ENCODE data around the gene ATL3.
A peak's percentile ranks its signal among the peaks of the same experiment; 100 is the strongest.
"Not testable (repeated sequence)": the region's sequence is repeated elsewhere in the genome, so short reads cannot be mapped to it uniquely, and the experiment has no call there.

The ATL3 gene

DNA sequence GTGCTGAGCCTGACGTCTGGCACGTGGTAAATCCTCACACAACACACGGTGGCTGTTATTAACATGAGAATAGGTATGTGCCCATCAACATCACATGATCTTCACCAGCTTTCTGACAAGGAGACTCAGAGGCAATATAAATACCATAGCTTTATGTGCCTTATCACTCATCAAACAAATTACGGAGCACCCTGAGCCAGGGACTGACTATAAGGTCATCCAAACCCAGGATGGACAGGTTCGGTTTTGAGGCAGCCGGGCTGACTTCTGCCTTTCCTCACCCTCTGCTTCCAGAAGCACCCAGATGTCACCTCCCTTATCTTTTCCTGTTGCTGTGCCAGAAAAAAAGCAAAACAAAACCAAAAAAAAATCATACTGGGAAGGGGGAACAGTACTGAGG lies 51.2 kb downstream of the ATL3 start:
- no peak overlapping the region for H3K9ac ChIP-seq (ENCODE audit: low read depth, low read length)
- no peaks in the 10 kb centered on the region for H3K36me3 ChIP-seq (ENCODE audit: control insufficient read depth, insufficient read depth, low read length)
- no peaks in the 10 kb centered on the region for H3K9me3 ChIP-seq (ENCODE audit: control insufficient read depth, insufficient read depth, low read length)
- no peak overlapping the region for H3K4me3 ChIP-seq (ENCODE audit: low read depth, low read length)
- no peak overlapping the region for H3K27ac ChIP-seq (ENCODE audit: low read depth, low read length)
- H3K4me1 ChIP-seq (ENCODE audit: control insufficient read depth, insufficient read depth, low read length) = peaks cover 4% of the 10 kb centered on the region; the same call in 1 of the 2 replicates
- H3K27me3 ChIP-seq (ENCODE audit: control insufficient read depth, insufficient read depth, low read length) = no peaks in the 10 kb centered on the region

GRCh38 chr11:63617686-63618085 lies 53.5 kb downstream of the ATL3 start:
- H3K4me3 ChIP-seq (ENCODE audit: low read depth, low read length); H3K9me3 ChIP-seq (ENCODE audit: control insufficient read depth, insufficient read depth, low read length); H3K27ac ChIP-seq (ENCODE audit: low read depth, low read length); H3K9ac ChIP-seq (ENCODE audit: low read depth, low read length); H3K4me1 ChIP-seq (ENCODE audit: control insufficient read depth, insufficient read depth, low read length); H3K36me3 ChIP-seq (ENCODE audit: control insufficient read depth, insufficient read depth, low read length); H3K27me3 ChIP-seq (ENCODE audit: control insufficient read depth, insufficient read depth, low read length): not testable (repeated sequence)

DNA sequence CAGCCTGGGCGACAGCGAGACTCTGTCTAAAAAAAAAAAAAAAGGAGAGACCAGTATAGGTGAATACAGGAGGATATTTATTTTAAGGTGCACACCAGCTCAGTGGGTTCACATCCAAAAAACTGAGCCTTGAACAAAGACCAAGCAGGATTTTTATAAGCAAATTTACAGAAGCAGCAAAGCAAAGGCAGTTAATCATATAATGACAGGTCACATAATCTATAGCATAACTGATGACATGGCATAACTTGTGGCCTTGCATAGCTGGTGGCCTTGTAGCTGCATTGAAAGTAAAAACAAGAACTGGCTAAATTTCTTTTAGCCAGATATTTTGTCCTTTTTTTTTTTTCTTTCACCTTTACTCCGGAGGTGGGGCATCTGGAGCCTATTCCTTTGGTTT lies 54.2 kb downstream of the ATL3 start:
- Histone ChIP-seq H3K36me3 (ENCODE audit: control insufficient read depth, insufficient read depth, low read length) (no peaks in the 10 kb centered on the region), H3K9me3 (ENCODE audit: control insufficient read depth, insufficient read depth, low read length) (no peaks in the 10 kb centered on the region), H3K27ac (ENCODE audit: low read depth, low read length) (no peak overlapping the region), H3K27me3 (ENCODE audit: control insufficient read depth, insufficient read depth, low read length) (no peaks in the 10 kb centered on the region; the same call in 1 of the 2 replicates), H3K9ac (ENCODE audit: low read depth, low read length) (no peak overlapping the region), H3K4me1 (ENCODE audit: control insufficient read depth, insufficient read depth, low read length) (peaks cover 10% of the 10 kb centered on the region; the same call in 1 of the 2 replicates), H3K4me3 (ENCODE audit: low read depth, low read length) (no peak overlapping the region)

DNA sequence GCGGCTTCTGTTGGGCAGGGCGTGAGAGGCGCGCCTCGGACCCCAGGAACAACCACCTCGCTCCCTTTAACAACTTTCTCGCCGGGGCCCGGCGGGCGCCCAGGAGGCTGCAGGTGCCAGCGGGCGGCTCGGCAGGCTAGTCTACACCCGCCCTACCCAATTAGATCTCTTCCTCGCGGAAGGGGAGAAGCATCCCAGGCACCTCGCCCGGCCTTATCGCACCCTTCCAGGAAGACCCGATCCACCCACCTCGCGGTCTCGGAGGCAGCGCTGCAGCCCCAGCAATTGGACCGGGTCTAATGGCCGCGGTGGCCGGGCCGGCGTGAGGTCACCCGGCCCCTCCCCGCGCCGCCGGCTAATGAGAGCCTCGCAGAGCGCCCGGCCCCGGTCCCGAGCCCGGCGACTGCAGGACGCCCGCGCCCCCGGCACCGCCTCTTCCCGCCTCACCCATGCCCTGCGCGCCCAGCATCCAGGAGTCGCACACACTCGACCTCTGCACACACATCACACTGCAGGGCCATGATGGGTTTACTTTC lies 57.0 kb downstream of the ATL3 start, which contains the start of gene PLAAT3:
Gene PLAAT3 (minus strand): TSS at position 298 of the 536 bp plus-strand sequence. CDS start 419 bp downstream, outside the sequence.
- Histone ChIP-seq H3K27ac (ENCODE audit: low read depth, low read length) (peak within 1 kb of the TSS; percentile 16), H3K9me3 (ENCODE audit: control insufficient read depth, insufficient read depth, low read length) (no peaks in the 10 kb centered on the region), H3K36me3 (ENCODE audit: control insufficient read depth, insufficient read depth, low read length) (no peaks in the 10 kb centered on the region), H3K9ac (ENCODE audit: low read depth, low read length) (peak within 1 kb of the TSS; percentile 43; the same call in 1 of the 2 replicates), H3K4me1 (ENCODE audit: control insufficient read depth, insufficient read depth, low read length) (peaks cover 34% of the 10 kb centered on the region), H3K4me3 (ENCODE audit: low read depth, low read length) (peak within 1 kb of the TSS; percentile 74), H3K27me3 (ENCODE audit: control insufficient read depth, insufficient read depth, low read length) (no peaks in the 10 kb centered on the region; the same call in 1 of the 2 replicates)

DNA sequence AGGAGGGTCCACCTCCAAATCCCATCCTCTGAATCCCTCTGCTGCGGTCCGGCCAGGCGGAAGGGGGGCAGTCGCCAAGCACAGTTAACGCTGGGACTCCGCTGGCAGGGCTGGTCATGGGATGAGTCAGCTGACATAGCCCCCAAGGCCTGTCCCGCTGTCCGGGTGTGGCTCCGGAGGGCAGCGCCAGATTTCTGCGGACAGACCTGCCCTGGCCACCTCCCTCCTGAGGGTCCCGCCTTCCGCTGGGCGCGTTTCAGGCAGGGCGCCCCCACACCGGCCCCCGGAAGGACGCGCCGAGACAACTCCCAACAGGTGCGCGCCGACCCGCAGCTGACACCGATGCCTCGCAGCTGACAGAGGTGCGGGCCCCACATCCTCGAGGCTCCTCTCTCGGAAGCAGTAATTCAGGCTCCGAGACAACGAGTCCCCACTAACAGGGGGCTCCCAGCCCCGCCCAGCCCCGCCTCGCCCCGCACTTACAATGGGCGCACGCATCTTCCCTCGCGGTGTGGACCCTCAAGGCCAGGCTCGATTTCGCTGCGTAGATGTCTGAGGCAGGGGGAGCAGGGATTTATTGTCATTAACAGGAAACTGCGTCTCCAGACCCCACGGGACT lies 57.5 kb downstream of the ATL3 start:
- Histone ChIP-seq H3K36me3 (ENCODE audit: control insufficient read depth, insufficient read depth, low read length) (no peaks in the 10 kb centered on the region), H3K9me3 (ENCODE audit: control insufficient read depth, insufficient read depth, low read length) (no peaks in the 10 kb centered on the region), H3K4me3 (ENCODE audit: low read depth, low read length) (peak overlapping the region; percentile 74), H3K4me1 (ENCODE audit: control insufficient read depth, insufficient read depth, low read length) (peaks cover 40% of the 10 kb centered on the region), H3K9ac (ENCODE audit: low read depth, low read length) (peak overlapping the region; percentile 43; the same call in 1 of the 2 replicates), H3K27ac (ENCODE audit: low read depth, low read length) (peak overlapping the region; percentile 16), H3K27me3 (ENCODE audit: control insufficient read depth, insufficient read depth, low read length) (no peaks in the 10 kb centered on the region; the same call in 1 of the 2 replicates)

DNA sequence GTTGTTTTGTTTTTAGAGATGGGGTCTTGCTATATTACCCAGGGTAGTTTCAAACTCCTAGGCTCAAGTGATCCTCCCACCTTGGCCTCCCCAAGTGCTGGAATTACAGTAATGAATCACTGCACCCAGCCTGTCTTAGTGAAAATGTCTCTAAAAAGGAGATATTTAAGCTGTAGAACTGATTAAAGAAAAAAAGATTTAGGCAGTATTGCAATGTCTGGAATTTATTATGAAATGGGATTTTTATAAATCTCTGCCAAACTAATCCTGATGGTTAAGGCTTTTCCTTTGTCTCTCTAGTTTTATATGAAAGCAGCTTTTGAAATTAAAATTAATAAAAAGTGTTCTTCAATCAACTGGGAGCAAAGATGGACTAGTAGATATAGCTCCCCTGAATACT lies 59.0 kb downstream of the ATL3 start:
- Histone ChIP-seq H3K9ac (ENCODE audit: low read depth, low read length) (no peak overlapping the region), H3K27me3 (ENCODE audit: control insufficient read depth, insufficient read depth, low read length) (no peaks in the 10 kb centered on the region; the same call in 1 of the 2 replicates), H3K4me3 (ENCODE audit: low read depth, low read length) (peak overlapping the region; percentile 74; the same call in 1 of the 2 replicates), H3K36me3 (ENCODE audit: control insufficient read depth, insufficient read depth, low read length) (no peaks in the 10 kb centered on the region), H3K9me3 (ENCODE audit: control insufficient read depth, insufficient read depth, low read length) (no peaks in the 10 kb centered on the region), H3K27ac (ENCODE audit: low read depth, low read length) (no peak overlapping the region), H3K4me1 (ENCODE audit: control insufficient read depth, insufficient read depth, low read length) (peaks cover 44% of the 10 kb centered on the region)

DNA sequence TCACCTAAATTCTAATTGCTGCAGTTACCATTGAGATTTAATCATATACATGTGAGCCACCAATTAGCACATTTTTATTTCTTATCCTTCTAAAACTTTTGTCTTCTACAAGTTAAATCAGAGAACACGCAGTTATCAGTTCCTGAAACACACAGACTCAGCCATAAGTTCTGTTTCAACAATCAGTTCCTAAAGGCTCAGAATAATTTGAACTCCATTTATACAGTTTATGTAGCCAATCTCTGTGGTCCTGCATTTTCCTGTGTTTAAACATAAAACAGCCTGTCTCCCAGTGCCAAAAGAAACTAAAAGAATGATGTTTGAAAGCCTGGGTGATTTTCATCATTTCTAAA lies 59.8 kb downstream of the ATL3 start:
- Histone ChIP-seq H3K36me3 (ENCODE audit: control insufficient read depth, insufficient read depth, low read length) (no peaks in the 10 kb centered on the region), H3K27me3 (ENCODE audit: control insufficient read depth, insufficient read depth, low read length) (no peaks in the 10 kb centered on the region; the same call in 1 of the 2 replicates), H3K4me1 (ENCODE audit: control insufficient read depth, insufficient read depth, low read length) (peaks cover 44% of the 10 kb centered on the region), H3K9me3 (ENCODE audit: control insufficient read depth, insufficient read depth, low read length) (no peaks in the 10 kb centered on the region), H3K9ac (ENCODE audit: low read depth, low read length) (no peak overlapping the region), H3K27ac (ENCODE audit: low read depth, low read length) (peak overlapping the region; percentile 67), H3K4me3 (ENCODE audit: low read depth, low read length) (peak overlapping the region; percentile 8; the same call in 1 of the 2 replicates)

GRCh38 chr11:63610604-63611394 lies 60.4 kb downstream of the ATL3 start:
- Histone ChIP-seq H3K4me3 (ENCODE audit: low read depth, low read length) (peak overlapping the region; percentile 8), H3K27ac (ENCODE audit: low read depth, low read length) (peak overlapping the region; percentile 67)

GRCh38 chr11:63609971-63610580 lies 61.1 kb downstream of the ATL3 start:
- Histone ChIP-seq H3K36me3 (ENCODE audit: control insufficient read depth, insufficient read depth, low read length) (no peaks in the 10 kb centered on the region), H3K4me1 (ENCODE audit: control insufficient read depth, insufficient read depth, low read length) (peaks cover 44% of the 10 kb centered on the region), H3K4me3 (ENCODE audit: low read depth, low read length) (peak overlapping the region; percentile 8; the same call in 1 of the 2 replicates), H3K9ac (ENCODE audit: low read depth, low read length) (no peak overlapping the region), H3K9me3 (ENCODE audit: control insufficient read depth, insufficient read depth, low read length) (no peaks in the 10 kb centered on the region), H3K27ac (ENCODE audit: low read depth, low read length) (peak overlapping the region; percentile 61), H3K27me3 (ENCODE audit: control insufficient read depth, insufficient read depth, low read length) (no peaks in the 10 kb centered on the region; the same call in 1 of the 2 replicates)

More at GRCh38 chr11:63610604-63611394, 60.4 kb downstream of the ATL3 start:
- Histone ChIP-seq H3K27me3 (ENCODE audit: control insufficient read depth, insufficient read depth, low read length) (no peaks in the 10 kb centered on the region; the same call in 1 of the 2 replicates), H3K36me3 (ENCODE audit: control insufficient read depth, insufficient read depth, low read length) (no peaks in the 10 kb centered on the region), H3K9me3 (ENCODE audit: control insufficient read depth, insufficient read depth, low read length) (no peaks in the 10 kb centered on the region), H3K4me1 (ENCODE audit: control insufficient read depth, insufficient read depth, low read length) (peaks cover 44% of the 10 kb centered on the region), H3K9ac (ENCODE audit: low read depth, low read length) (no peak overlapping the region)

DNA sequence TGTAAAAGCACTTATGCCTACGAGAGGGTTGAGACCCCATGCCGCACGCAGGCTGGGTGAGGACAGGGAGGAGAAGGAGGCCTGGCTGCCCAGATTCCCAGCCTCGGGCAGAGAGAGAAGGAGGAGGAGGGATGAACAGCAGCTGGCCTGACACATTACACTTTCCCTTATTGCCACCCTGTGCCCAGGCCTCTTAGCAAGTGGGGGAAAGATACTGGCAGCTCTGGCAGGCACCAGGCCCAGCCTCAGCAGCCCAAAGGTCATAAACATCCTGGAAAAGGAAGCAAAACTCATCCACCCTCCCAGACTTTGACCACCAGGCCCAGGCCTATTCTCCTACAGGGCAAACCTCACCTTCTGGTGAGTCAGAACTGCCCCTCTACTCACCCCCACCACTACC lies 61.6 kb downstream of the ATL3 start:
- Histone ChIP-seq H3K4me1 (ENCODE audit: control insufficient read depth, insufficient read depth, low read length) (peaks cover 44% of the 10 kb centered on the region), H3K36me3 (ENCODE audit: control insufficient read depth, insufficient read depth, low read length) (no peaks in the 10 kb centered on the region), H3K27me3 (ENCODE audit: control insufficient read depth, insufficient read depth, low read length) (no peaks in the 10 kb centered on the region; the same call in 1 of the 2 replicates), H3K4me3 (ENCODE audit: low read depth, low read length) (no peak overlapping the region), H3K9me3 (ENCODE audit: control insufficient read depth, insufficient read depth, low read length) (no peaks in the 10 kb centered on the region), H3K9ac (ENCODE audit: low read depth, low read length) (no peak overlapping the region), H3K27ac (ENCODE audit: low read depth, low read length) (no peak overlapping the region)
